NCI-H2171 (cell line): ENCODE measurements around the gene NCR3LG1.

ENCODE experiments used
- DNase-seq: peaks from one replicate; lab custom pipeline; 2025; lab: John Stamatoyannopoulos, UW

The NCR3LG1 gene

GRCh38 chr11:17371614-17372013 is 20.0 kb downstream of the NCR3LG1 start:
- no peak for DNase-seq

- no peak for DNase-seq
Observed at GRCh38 chr11:17375547-17375946, 23.9 kb downstream of the NCR3LG1 start.

GRCh38 chr11:17376493-17376892 is 24.9 kb downstream of the NCR3LG1 start:
- DNase-seq: no peak

- no peak for DNase-seq
Observed at GRCh38 chr11:17378655-17379054, 27.1 kb downstream of the NCR3LG1 start.

GRCh38 chr11:17379383-17380180 is 28.0 kb downstream of the NCR3LG1 start:
- DNase-seq: no peak

GRCh38 chr11:17381156-17381555 is 29.6 kb downstream of the NCR3LG1 start:
- no peak for DNase-seq

GRCh38 chr11:17382046-17382728 is 30.6 kb downstream of the NCR3LG1 start:
- no peak for DNase-seq

GRCh38 chr11:17383461-17383860 is 31.9 kb downstream of the NCR3LG1 start:
- DNase-seq: no peak

GRCh38 chr11:17384002-17384511 is 32.5 kb downstream of the NCR3LG1 start:
- peak; percentile 35 for DNase-seq

GRCh38 chr11:17385492-17385891 is 33.9 kb downstream of the NCR3LG1 start:
- no peak for DNase-seq

GRCh38 chr11:17385926-17386325 is 34.3 kb downstream of the NCR3LG1 start:
- no peak for DNase-seq

GRCh38 chr11:17386331-17387084 is 34.9 kb downstream of the NCR3LG1 start:
- DNase-seq: no peak

- DNase-seq: no peak
Observed at GRCh38 chr11:17387254-17387653, 35.7 kb downstream of the NCR3LG1 start.

GRCh38 chr11:17387811-17388210 is 36.2 kb downstream of the NCR3LG1 start:
- no peak for DNase-seq

GRCh38 chr11:17388609-17389210 is 37.1 kb downstream of the NCR3LG1 start, which contains the start of gene KCNJ11:
Gene KCNJ11 (minus strand): TSS chr11:17388659. CDS start chr11:17388091, 568 bp downstream.
- no peak for DNase-seq

GRCh38 chr11:17389211-17389956 is 37.8 kb downstream of the NCR3LG1 start:
- DNase-seq: peak; percentile 74

GRCh38 chr11:17389957-17390649 is 38.5 kb downstream of the NCR3LG1 start:
- no peak for DNase-seq

- no peak for DNase-seq
Observed at GRCh38 chr11:17391493-17392355, 40.1 kb downstream of the NCR3LG1 start.

GRCh38 chr11:17392872-17393271 is 41.3 kb downstream of the NCR3LG1 start:
- no peak for DNase-seq

GRCh38 chr11:17393472-17393871 is 41.9 kb downstream of the NCR3LG1 start:
- no peak for DNase-seq
